B cell (primary cell): ENCODE measurements around the gene TXNRD1. TPM values are rescaled to one million over a fixed set of nuclear protein-coding genes. Genes with fewer than 3 reads are reported as not detected.

Experiments
- ATAC-seq: fragments of 200-7000 bp; cut with Tn5 transposase; one replicate; pipeline ENCODE4 v1.10.0; 2021; ENCODE audit warnings: low read depth, mild to moderate bottlenecking, moderate number of reproducible peaks, moderate library complexity
- CTCF ChIA-PET: fragments of 350-600 bp; sonication (Branson Sonifier 250); formaldehyde crosslinking; loops from one replicate; lab custom pipeline; 2021; ENCODE audit warnings: antibody characterized with exemption, inconsistent platforms; lab: Charles Lee
- POLR2A ChIA-PET: fragments of 350-600 bp; sonication (Branson Sonifier 250); formaldehyde crosslinking; loops from one replicate; lab custom pipeline; 2021; ENCODE audit warnings: antibody characterized with exemption; lab: Charles Lee
- DNase-seq: peaks from one replicate; pipeline ENCODE4 v3.0.0; 2013
- H2AFZ ChIP-seq: 2 replicates; pipeline ENCODE4 v1.6.1; 2012; ENCODE audit warnings: mild to moderate bottlenecking, low read depth, low read length; ENCODE audit not compliant: insufficient read depth, poor library complexity, severe bottlenecking
- H3K27ac ChIP-seq, 2 donors: 1 replicate in 1 of 2; 2 replicates in 1 of 2; pipeline ENCODE4 v1.5.1; 2012 to 2013; ENCODE audit warnings: low read length in 2 of 2, mild to moderate bottlenecking in 2 of 2, moderate library complexity in 1 of 2
- H3K27me3 ChIP-seq, 4 experiments: fragments of 200-600 bp in 1 of 4; sonication (generic) in 1 of 4; replicated peaks in 1 of 4; 1 replicate in 2 of 4; 2 replicates in 2 of 4; pipeline versions ENCODE4 v1.6.1 to v1.7.0; 2013 to 2016; ENCODE audit warnings: low read length in 3 of 4, mild to moderate bottlenecking in 2 of 4, mixed read lengths in 1 of 4, moderate library complexity in 1 of 4; ENCODE audit not compliant: insufficient read depth in 4 of 4, control insufficient read depth in 3 of 4; ENCODE audit errors: control extremely low read depth in 1 of 4
- H3K36me3 ChIP-seq, 2 experiments: replicated peaks in 1 of 2; 1 replicate in 1 of 2; 2 replicates in 1 of 2; pipeline versions ENCODE4 v1.6.1 to v1.7.1; 2013; ENCODE audit warnings: low read length in 1 of 2; ENCODE audit not compliant: insufficient read depth in 2 of 2, control insufficient read depth in 1 of 2; ENCODE audit errors: control extremely low read depth in 1 of 2, extremely low read depth in 1 of 2
- H3K4me1 ChIP-seq, 2 donors: fragments of 200-600 bp in 1 of 2; sonication (generic) in 1 of 2; 1 replicate in 1 of 2; 2 replicates in 1 of 2; pipeline versions ENCODE4 v1.5.1 to v1.6.1; 2013 to 2017; ENCODE audit warnings: low read length in 2 of 2; ENCODE audit not compliant: control insufficient read depth in 2 of 2, insufficient read depth in 2 of 2
- H3K4me2 ChIP-seq: replicated peaks from 2 replicates; pipeline ENCODE3; 2012; ENCODE audit warnings: mild to moderate bottlenecking, low read depth, low read length; ENCODE audit not compliant: poor library complexity, severe bottlenecking
- H3K4me3 ChIP-seq, 5 experiments: fragments of 200-600 bp in 1 of 5; sonication (generic) in 1 of 5; 1 replicate in 3 of 5; 2 replicates in 2 of 5; pipeline versions ENCODE4 v1.5.1 to v1.7.0; 2011 to 2016; ENCODE audit warnings: low read length in 4 of 5, mild to moderate bottlenecking in 4 of 5, low read depth in 2 of 5, control low read depth in 1 of 5, moderate library complexity in 1 of 5; ENCODE audit not compliant: insufficient read depth in 1 of 5; ENCODE audit errors: control extremely low read depth in 1 of 5, extremely low read depth in 1 of 5
- H3K79me2 ChIP-seq: fragments of 200-600 bp; sonication (generic); one replicate; pipeline ENCODE4 v1.6.0; 2016; ENCODE audit warnings: low read length; ENCODE audit not compliant: control insufficient read depth, insufficient read depth
- H3K9ac ChIP-seq: fragments of 200-600 bp; sonication (generic); 2 replicates; pipeline ENCODE4 v1.6.1; 2017; ENCODE audit warnings: mild to moderate bottlenecking, low read length, moderate library complexity
- H3K9me3 ChIP-seq, 3 donors: one replicate each; pipeline versions ENCODE4 v1.6.1 to v1.7.1; 2013; ENCODE audit warnings: low read length in 2 of 3; ENCODE audit not compliant: control insufficient read depth in 2 of 3, insufficient read depth in 1 of 3; ENCODE audit errors: control extremely low read depth in 1 of 3
- H4K20me1 ChIP-seq: 2 replicates; pipeline ENCODE4 v1.6.0; 2012; ENCODE audit warnings: mild to moderate bottlenecking, low read length; ENCODE audit not compliant: insufficient read depth, control insufficient read depth, poor library complexity, severe bottlenecking
- H3K27ac Mint-ChIP-seq: one replicate; pipeline ENCODE4 v1.8.0; 2021; ENCODE audit warnings: mixed read lengths
- H3K27me3 Mint-ChIP-seq: one replicate; pipeline ENCODE4 v1.8.0; 2021; ENCODE audit warnings: mixed read lengths
- H3K4me1 Mint-ChIP-seq: one replicate; pipeline ENCODE4 v1.8.0; 2021; ENCODE audit warnings: mixed read lengths
- H3K4me3 Mint-ChIP-seq: one replicate; pipeline ENCODE4 v1.8.0; 2021; ENCODE audit warnings: mixed read lengths
- H3K9me3 Mint-ChIP-seq: one replicate; pipeline ENCODE4 v1.8.0; 2022; ENCODE audit warnings: mixed read lengths; ENCODE audit not compliant: insufficient read depth
- EZH2 ChIP-seq: IDR thresholded peaks from 2 replicates; pipeline ENCODE4 v1.6.1; 2012; ENCODE audit warnings: borderline replicate concordance, low read depth, mild to moderate bottlenecking, moderate library complexity, low read length; ENCODE audit not compliant: insufficient read depth, poor library complexity, severe bottlenecking
- WGBS: methylation state at CpG from one replicate; pipeline ENCODE4 v1.1.5; 2013; ENCODE audit warnings: missing lambda C conversion rate; ENCODE audit not compliant: insufficient coverage; 5-methylcytosine and 5-hydroxymethylcytosine counted together
- intact Hi-C: fragments of 100-400 bp; cut with micrococcal nuclease; formaldehyde crosslinking; loops from one replicate; pipeline ENCODE4 v1.10.0; 2022
- polyA plus RNA-seq: library from polyadenylated mRNA; depleted of rRNA; stranded (reverse); fragments of >200 nt; gene quantifications from 2 replicates; pipeline ENCODE4 v1.2.3, GENCODE V29; 2012
- total RNA-seq, 2 donors: library from RNA; stranded (reverse); fragments of 120-200 nt in 1 of 2; gene quantifications; 1 replicate in 1 of 2; 2 replicates in 1 of 2; pipeline versions ENCODE4 v1.2.3 to v1.2.4, GENCODE V29; 2013 to 2022
- TF ChIP-seq, protein P1 (sequence below): fragments of 200-600 bp; IDR thresholded peaks from one replicate; pipeline ENCODE4 v1.8.0; 2022; ENCODE audit warnings: antibody characterized with exemption, mild to moderate bottlenecking

TXNRD1 gene
- total and polyA plus RNA-seq, 2 donors (not counting 1 experiment from before 2014, with no cell fraction given): 10.1 to 44.6 TPM

GRCh38 chr12:104207416-104208205, 8.0 kb upstream of the TXNRD1 start:
- no peak overlapping the region for H3K27ac ChIP-seq
- intact Hi-C loops: no loop called here
- H4K20me1 ChIP-seq: no peaks in the 10 kb centered on the region
- H3K27me3 ChIP-seq: peaks cover 0 to under 1% (median 0%) of the 10 kb centered on the region in 4 experiments
- ChIA-PET POLR2A (no interaction called here), CTCF (no interaction called here)
- no peaks in the 10 kb centered on the region for H3K79me2 ChIP-seq
- ATAC-seq (no peak), DNase-seq (no peak)
- no peaks in the 10 kb centered on the region for H3K9me3 Mint-ChIP-seq
- no peaks in the 10 kb centered on the region for H3K4me1 ChIP-seq
- H3K4me3 Mint-ChIP-seq: no peak overlapping the region
- no peak overlapping the region for H3K4me3 ChIP-seq
- no peaks in the 10 kb centered on the region for H3K9me3 ChIP-seq
- 68% methylated on average over 7 of the region's 8 CpGs for WGBS
- no peaks in the 10 kb centered on the region for H3K4me1 Mint-ChIP-seq
- no peak overlapping the region for H3K4me2 ChIP-seq
- no peak overlapping the region for H3K9ac ChIP-seq
- H3K27me3 Mint-ChIP-seq: peaks cover 15% of the 10 kb centered on the region
- no peak for TF ChIP-seq EZH2
- TF ChIP-seq, protein P1, sequence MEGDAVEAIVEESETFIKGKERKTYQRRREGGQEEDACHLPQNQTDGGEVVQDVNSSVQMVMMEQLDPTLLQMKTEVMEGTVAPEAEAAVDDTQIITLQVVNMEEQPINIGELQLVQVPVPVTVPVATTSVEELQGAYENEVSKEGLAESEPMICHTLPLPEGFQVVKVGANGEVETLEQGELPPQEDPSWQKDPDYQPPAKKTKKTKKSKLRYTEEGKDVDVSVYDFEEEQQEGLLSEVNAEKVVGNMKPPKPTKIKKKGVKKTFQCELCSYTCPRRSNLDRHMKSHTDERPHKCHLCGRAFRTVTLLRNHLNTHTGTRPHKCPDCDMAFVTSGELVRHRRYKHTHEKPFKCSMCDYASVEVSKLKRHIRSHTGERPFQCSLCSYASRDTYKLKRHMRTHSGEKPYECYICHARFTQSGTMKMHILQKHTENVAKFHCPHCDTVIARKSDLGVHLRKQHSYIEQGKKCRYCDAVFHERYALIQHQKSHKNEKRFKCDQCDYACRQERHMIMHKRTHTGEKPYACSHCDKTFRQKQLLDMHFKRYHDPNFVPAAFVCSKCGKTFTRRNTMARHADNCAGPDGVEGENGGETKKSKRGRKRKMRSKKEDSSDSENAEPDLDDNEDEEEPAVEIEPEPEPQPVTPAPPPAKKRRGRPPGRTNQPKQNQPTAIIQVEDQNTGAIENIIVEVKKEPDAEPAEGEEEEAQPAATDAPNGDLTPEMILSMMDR: no peak
- H2AFZ ChIP-seq: no peak overlapping the region
- H3K27ac Mint-ChIP-seq: no peak overlapping the region
- no peaks in the 10 kb centered on the region for H3K36me3 ChIP-seq

- Mint-ChIP-seq H3K9me3 (no peaks in the 10 kb centered on the region), H3K27ac (no peak overlapping the region), H3K4me1 (peaks cover 7% of the 10 kb centered on the region), H3K4me3 (no peak overlapping the region), H3K27me3 (peaks cover 18% of the 10 kb centered on the region)
- POLR2A ChIA-PET: interaction anchor here (0.7 kb wide), 1 partner anchor 92 kb away, joined by 3 read pairs; no protein-coding TSS in a partner anchor
- DNase-seq (no peak), ATAC-seq (no peak)
- Histone ChIP-seq H2AFZ (no peak overlapping the region), H3K4me2 (no peak overlapping the region), H3K27ac (no peak overlapping the region), H3K79me2 (no peaks in the 10 kb centered on the region), H3K9ac (no peak overlapping the region), H4K20me1 (no peaks in the 10 kb centered on the region), H3K9me3 (no peaks in the 10 kb centered on the region), H3K36me3 (no peaks in the 10 kb centered on the region), H3K4me1 (peaks cover 4 to 12% of the 10 kb centered on the region in 2 donors), H3K4me3 (no peak overlapping the region), H3K27me3 (peaks cover 0 to 4% (median 1%) of the 10 kb centered on the region in 4 experiments)
- intact Hi-C loops: loop anchor here (10.0 kb wide), 1 partner anchor 742 kb away; the partner anchor contains the start of gene SLC41A2
- no peak for TF ChIP-seq EZH2
- TF ChIP-seq, protein P1: no peak
- no CpG with 5 or more reads among the region's 4 CpGs for WGBS
- CTCF ChIA-PET: interaction anchor here (0.7 kb wide), 2 partner anchors 11 to 420 kb away, joined by 3 to 4 read pairs; no protein-coding TSS in a partner anchor
Measured at GRCh38 chr12:104212516-104212915, 3.1 kb upstream of the TXNRD1 start.
